ENCODE data around the gene RNF44.

RNF44 gene

GRCh38 chr5:176513788-176514187 lies 23.4 kb downstream of the RNF44 start:
- H3K4me3 ChIP-seq (replicated peaks; ENCODE audit: low read depth, low read length): no peak overlapping the region
- no peak for TF ChIP-seq CTCF (IDR thresholded peaks at IDR 0.05; ENCODE audit: low read depth, low read length, missing control alignments)
- no peak for DNase-seq (ENCODE audit: extremely low read depth, low read depth)

- H3K4me3 ChIP-seq (replicated peaks; ENCODE audit: low read depth, low read length): no peak overlapping the region
- TF ChIP-seq CTCF (IDR thresholded peaks at IDR 0.05; ENCODE audit: low read depth, low read length, missing control alignments): no peak
- no peak for DNase-seq (ENCODE audit: extremely low read depth, low read depth)
These were observed 28.6 kb downstream of the RNF44 start for GRCh38 chr5:176508603-176509002.

- H3K4me3 ChIP-seq (replicated peaks; ENCODE audit: low read depth, low read length): no peak overlapping the region
- DNase-seq (ENCODE audit: extremely low read depth, low read depth): no peak
- no peak for TF ChIP-seq CTCF (IDR thresholded peaks at IDR 0.05; ENCODE audit: low read depth, low read length, missing control alignments)
These were observed 29.3 kb downstream of the RNF44 start for GRCh38 chr5:176507911-176508310.

GRCh38 chr5:176503496-176503895 lies 33.7 kb downstream of the RNF44 start:
- DNase-seq (ENCODE audit: extremely low read depth, low read depth): no peak
- no peak for TF ChIP-seq CTCF (IDR thresholded peaks at IDR 0.05; ENCODE audit: low read depth, low read length, missing control alignments)
- H3K4me3 ChIP-seq (replicated peaks; ENCODE audit: low read depth, low read length): no peak overlapping the region

GRCh38 chr5:176501333-176501732 lies 35.9 kb downstream of the RNF44 start:
- DNase-seq (ENCODE audit: extremely low read depth, low read depth): no peak
- no peak overlapping the region for H3K4me3 ChIP-seq (replicated peaks; ENCODE audit: low read depth, low read length)
- no peak for TF ChIP-seq CTCF (IDR thresholded peaks at IDR 0.05; ENCODE audit: low read depth, low read length, missing control alignments)

- TF ChIP-seq CTCF (IDR thresholded peaks at IDR 0.05; ENCODE audit: low read depth, low read length, missing control alignments): no peak
- no peak for DNase-seq (ENCODE audit: extremely low read depth, low read depth)
- no peak overlapping the region for H3K4me3 ChIP-seq (replicated peaks; ENCODE audit: low read depth, low read length)
These were observed 36.7 kb downstream of the RNF44 start for GRCh38 chr5:176500511-176500910.

GRCh38 chr5:176499273-176499672 lies 37.9 kb downstream of the RNF44 start:
- DNase-seq (ENCODE audit: extremely low read depth, low read depth): no peak
- no peak for TF ChIP-seq CTCF (IDR thresholded peaks at IDR 0.05; ENCODE audit: low read depth, low read length, missing control alignments)
- no peak overlapping the region for H3K4me3 ChIP-seq (replicated peaks; ENCODE audit: low read depth, low read length)
